Stimulated activated CD4-positive, alpha-beta T cell treated with anti-CD3 and anti-CD28 coated beads, Interleukin-15, amount 100 ng/mL, for 24 hours (primary cell): Measurements from ENCODE around the gene GGT5.
"Not testable (repeated sequence)": the region's sequence is repeated elsewhere in the genome, so short reads cannot be mapped to it uniquely, and the experiment has no call there.

Experiments
- DNase-seq: peaks from one replicate; pipeline ENCODE4 v3.0.0-alpha.2; 2020

The GGT5 gene

GRCh38 chr22:24262185-24262749 is 17.4 kb upstream of the GGT5 start:
- not testable (repeated sequence) for DNase-seq

- peak; percentile 78 for DNase-seq
These were observed 14.6 kb upstream of the GGT5 start for GRCh38 chr22:24259459-24259858.

- not testable (repeated sequence) for DNase-seq
These were observed 11.9 kb upstream of the GGT5 start for GRCh38 chr22:24256736-24257135.

- DNase-seq, result not testable (repeated sequence)
These were observed 11.3 kb upstream of the GGT5 start for GRCh38 chr22:24256136-24256535.

GRCh38 chr22:24253126-24253525 is 8.2 kb upstream of the GGT5 start:
- not testable (repeated sequence) for DNase-seq

- DNase-seq, result not testable (repeated sequence)
These were observed 6.4 kb upstream of the GGT5 start for GRCh38 chr22:24251286-24251685.

- not testable (repeated sequence) for DNase-seq
These were observed 4.5 kb upstream of the GGT5 start for GRCh38 chr22:24249413-24249812.

GRCh38 chr22:24248611-24249010 is 3.7 kb upstream of the GGT5 start:
- not testable (repeated sequence) for DNase-seq

GRCh38 chr22:24247564-24248344 is 2.9 kb upstream of the GGT5 start:
- peak; percentile 67 for DNase-seq

GRCh38 chr22:24247011-24247507 is 2.2 kb upstream of the GGT5 start:
- DNase-seq, result no peak

- not testable (repeated sequence) for DNase-seq
These were observed 991 bp upstream of the GGT5 start for GRCh38 chr22:24245584-24246561.

- DNase-seq, result no peak
These were observed 616 bp downstream of the GGT5 start for GRCh38 chr22:24244144-24244787.

- DNase-seq, result not testable (repeated sequence)
These were observed 1.5 kb downstream of the GGT5 start for GRCh38 chr22:24243417-24243816.

- DNase-seq, result not testable (repeated sequence)
These were observed 3.7 kb downstream of the GGT5 start for GRCh38 chr22:24240985-24241692.

- no peak for DNase-seq
These were observed 4.5 kb downstream of the GGT5 start for GRCh38 chr22:24240381-24240780.

GRCh38 chr22:24238101-24238694 is 6.7 kb downstream of the GGT5 start:
- DNase-seq, result not testable (repeated sequence)

- no peak for DNase-seq
These were observed 8.2 kb downstream of the GGT5 start for GRCh38 chr22:24236656-24237055.

- no peak for DNase-seq
These were observed 9.6 kb downstream of the GGT5 start for GRCh38 chr22:24235315-24235714.

GRCh38 chr22:24233816-24234215 is 11.1 kb downstream of the GGT5 start:
- no peak for DNase-seq

GRCh38 chr22:24233235-24233634 is 11.6 kb downstream of the GGT5 start:
- no peak for DNase-seq

- DNase-seq, result no peak
These were observed 12.2 kb downstream of the GGT5 start for GRCh38 chr22:24232725-24233124.
